ENCODE data around the gene MYO16. TPM values are rescaled to one million over a fixed set of nuclear protein-coding genes. Genes with fewer than 3 reads are reported as not detected.

MYO16 gene
- 0.04 TPM for total RNA-seq

DNA sequence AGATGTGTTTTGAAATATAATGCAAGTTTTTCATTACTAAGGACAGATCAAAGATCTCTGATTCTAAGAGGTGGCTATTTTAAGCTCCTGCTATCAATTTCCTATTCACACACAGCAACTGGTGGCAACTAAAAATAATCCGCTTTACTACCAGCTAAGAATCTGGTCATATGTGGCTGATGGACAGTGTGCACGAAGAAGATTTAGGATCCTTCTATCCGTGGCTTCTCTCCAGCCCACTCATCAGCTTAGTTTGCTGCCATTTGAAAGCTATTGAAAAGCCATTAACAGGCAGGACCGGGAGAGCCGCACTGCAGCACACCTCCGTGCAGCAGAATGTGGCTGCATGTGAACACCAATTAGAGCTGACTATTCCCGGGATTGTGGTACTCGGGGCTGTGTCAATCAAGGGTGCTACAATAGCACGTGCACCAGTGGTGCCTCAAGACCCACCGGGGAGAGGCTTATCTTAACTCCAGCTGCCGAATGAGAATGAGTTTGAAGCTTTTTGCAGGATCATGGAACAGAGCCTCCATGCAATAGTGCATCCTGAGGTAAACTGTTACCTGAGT, at the start of gene MYO16:
Gene MYO16, plus strand, starts transcription at position 431 of the 572 bp plus-strand sequence. CDS start 234 bp downstream, outside the sequence.
- no peak for ATAC-seq

DNA sequence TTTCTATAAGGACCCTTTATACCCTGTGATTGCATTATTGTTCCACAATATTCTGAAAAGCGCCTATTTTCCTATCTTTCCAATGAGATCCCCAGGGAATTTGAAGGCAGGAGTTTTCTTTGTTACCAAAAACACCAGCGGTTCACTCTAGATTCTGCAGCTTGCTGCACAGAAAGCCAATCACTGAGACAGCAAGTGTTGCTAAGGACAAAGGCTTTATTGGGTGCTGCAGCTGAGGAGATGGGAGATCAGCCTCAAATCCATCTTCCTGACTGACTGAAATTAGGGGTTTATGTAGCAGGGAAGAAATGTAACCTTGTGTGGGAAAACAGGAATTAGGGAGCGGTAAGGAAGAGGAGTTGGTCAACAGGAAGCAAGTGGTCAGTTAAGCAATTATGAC, 42.6 kb upstream of the MYO16 start:
- ATAC-seq, result no peak

GRCh38 chr13:108588516-108588915, 40.9 kb upstream of the MYO16 start:
- ATAC-seq, result no peak

GRCh38 chr13:108594153-108594552, 35.3 kb upstream of the MYO16 start:
- ATAC-seq, result no peak

DNA sequence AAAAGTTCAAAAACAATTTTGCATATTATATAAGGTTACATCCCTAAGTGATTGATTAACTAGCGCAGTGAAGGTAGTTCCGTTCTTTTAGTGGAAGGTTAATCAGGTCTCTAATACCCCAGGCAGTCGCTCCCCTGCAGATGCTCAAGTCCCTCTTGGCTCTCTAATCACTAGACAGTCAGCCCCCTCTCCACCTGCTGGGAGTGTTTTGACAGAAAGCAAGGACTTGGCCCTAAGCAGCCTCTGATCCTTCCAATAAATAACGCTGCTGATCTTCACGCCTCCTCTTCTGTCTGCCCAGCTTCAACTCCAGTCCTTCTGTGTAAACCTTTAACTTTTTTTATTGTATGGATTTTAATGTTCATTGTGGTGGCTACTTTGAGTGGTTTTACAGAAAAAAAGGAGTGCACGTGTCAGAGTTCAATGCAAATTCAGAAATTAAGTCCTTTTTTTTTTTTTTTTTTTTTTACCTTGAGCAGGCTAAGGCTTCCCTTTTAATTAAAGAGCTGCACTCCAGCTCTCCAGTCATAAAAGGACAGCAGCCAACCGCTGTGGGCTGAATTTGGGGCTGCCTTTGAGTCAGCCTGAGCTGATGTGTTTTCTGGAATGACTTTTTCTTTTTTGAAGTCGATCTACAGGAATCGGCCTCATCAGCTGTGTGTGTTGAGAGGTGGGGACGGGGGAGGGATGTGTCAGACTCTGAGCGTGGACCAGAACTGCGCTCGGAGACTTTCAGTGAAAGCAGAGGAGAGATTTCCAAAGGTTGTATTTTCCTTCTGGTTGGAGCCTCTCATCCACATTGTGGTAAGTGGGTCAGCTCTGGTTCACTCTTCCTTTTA, 33.8 kb upstream of the MYO16 start:
- no peak for ATAC-seq

GRCh38 chr13:108597943-108598342, 31.5 kb upstream of the MYO16 start:
- ATAC-seq, result no peak

- ATAC-seq, result no peak
Measured at GRCh38 chr13:108606424-108606823, 23.0 kb upstream of the MYO16 start.

- no peak for ATAC-seq
Measured at GRCh38 chr13:108609353-108609752, 20.1 kb upstream of the MYO16 start.

DNA sequence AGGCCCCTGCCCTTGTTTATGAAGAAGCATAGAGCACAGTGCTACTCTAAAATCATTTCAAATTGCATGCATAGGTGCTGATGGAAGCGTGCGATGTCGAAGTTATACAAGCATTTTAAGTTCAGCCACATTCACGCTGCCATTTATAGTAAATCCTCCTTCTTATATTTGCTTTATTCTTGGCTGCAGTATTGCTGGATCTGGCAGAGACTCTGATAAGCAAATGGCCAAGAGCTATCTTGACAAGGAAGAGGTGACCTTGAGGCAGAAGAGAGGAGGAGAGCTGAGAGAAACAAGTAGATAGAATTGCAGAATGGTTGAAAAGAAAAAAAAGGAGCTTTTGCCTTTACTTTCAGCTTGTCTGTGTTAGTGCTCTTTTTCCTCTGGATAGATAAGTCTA, 18.9 kb upstream of the MYO16 start:
- no peak for ATAC-seq

DNA sequence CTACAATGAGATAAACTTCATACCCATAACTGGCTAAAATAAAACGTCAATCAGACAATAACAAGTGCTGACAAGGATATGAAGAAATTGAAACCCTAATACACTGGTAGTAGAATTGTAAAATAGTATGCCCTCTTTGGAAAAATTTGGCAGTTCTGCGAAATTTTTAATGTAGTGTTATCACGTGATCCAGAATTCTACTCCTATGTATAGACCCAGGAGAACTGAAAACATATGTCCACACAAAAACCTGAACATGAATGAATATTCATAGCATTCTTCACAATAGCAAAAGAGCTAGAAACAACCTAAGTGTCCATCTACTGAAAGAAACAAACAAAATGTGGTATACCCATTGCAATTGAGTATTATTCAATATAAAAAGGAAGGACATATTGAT, 14.2 kb upstream of the MYO16 start:
- no peak for ATAC-seq

- no peak for ATAC-seq
Measured at GRCh38 chr13:108618233-108618632, 11.2 kb upstream of the MYO16 start.

DNA sequence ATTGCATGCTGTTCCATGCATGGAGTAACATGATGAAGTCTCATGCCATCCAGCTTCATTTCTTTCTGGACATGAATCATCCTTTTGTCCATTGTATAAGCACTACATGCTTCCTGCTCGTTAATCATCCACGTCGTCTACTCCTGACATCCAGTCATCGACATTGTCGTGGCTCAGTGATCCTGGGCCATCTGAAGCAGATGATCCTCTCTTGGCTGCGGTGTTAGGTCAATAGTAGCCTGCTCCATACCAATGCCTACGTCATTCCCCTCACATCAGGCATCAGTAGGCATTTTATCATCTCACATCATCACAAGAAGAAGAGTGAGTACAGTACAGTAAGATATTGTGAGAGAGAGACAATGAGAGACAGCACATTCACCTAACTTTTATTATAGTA, 7.9 kb upstream of the MYO16 start:
- ATAC-seq, result no peak

GRCh38 chr13:108624108-108624507, 5.3 kb upstream of the MYO16 start:
- no peak for ATAC-seq

- no peak for ATAC-seq
Measured at GRCh38 chr13:108624979-108625378, 4.4 kb upstream of the MYO16 start.

- ATAC-seq, result no peak
Measured at GRCh38 chr13:108629988-108630387, 577 bp downstream of the MYO16 start.

DNA sequence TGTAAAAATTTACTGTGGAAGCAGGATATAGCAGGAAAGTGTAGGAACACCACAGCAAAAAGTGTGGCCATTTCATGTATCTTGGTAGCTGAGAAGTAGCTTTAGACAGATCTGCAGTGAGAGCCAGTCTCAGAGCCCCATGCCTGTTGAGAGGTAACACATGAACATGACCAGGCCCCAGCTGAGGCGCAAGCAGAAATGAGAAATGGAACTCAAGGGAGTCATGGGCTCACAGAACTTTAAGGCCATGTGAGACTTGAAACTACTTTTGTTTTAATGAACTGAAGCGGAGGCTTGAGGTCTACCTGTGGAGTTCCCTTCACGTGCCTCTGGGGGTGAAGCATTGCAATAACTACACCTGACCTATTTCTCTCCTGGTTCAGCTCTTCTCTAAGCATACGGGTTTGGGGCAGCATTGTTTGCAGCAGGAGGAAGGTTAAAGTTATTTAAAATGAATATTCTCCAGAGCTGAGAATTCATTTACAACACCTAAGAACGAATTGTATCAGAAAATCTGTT, 3.3 kb downstream of the MYO16 start:
- no peak for ATAC-seq

DNA sequence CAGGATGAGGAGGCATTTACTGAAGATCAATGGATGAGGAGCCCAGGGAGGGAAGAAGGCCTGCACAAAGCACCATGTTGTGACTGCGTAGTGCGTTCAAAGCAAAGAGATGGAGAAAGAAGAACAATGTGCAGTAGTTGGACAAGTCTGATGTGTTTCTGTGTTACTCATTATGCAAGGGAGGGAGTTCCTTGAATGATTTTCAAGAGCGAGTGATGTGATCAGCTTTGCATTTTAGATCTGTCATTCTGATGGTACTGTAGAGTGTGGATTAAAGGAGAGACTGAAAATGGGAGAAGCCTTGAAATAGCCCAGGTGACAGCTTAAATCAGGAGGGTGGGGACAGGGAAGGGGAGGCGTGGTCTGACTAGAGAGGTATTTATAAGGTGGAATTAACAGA, 9.5 kb downstream of the MYO16 start:
- ATAC-seq, result no peak

DNA sequence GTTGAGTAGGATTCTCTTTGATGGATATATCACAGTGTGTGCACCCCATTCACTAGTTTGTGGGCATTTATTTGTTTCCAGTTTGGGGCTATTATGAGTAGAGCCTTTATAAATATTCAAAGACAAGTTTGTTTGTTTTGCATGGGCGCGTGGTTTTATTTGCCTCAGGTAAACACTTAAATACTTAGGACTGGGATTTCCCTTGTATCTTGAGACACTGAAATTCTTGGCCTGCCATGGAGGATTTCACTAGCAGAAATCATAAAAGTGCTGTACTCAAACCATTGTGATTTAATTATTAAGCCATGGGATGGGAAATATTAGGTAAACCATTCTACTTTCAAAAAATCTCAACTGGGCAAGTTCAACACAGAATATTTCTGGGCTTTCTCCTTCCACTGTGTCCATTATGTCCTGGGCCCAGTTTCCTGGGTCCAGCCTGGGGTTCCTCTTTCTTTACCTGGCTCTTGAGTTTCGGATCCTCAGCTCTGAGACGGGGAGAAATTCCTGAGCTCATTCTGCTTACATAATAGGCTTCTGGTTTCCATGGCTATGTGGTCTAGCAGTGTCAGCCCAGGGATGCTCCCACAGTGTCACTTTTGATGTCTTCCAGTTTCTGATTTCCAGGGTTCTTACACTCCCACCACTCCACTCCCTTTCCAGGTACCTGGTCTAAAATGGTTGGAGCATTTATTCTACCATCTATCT, 14.4 kb downstream of the MYO16 start:
- ATAC-seq, result no peak

DNA sequence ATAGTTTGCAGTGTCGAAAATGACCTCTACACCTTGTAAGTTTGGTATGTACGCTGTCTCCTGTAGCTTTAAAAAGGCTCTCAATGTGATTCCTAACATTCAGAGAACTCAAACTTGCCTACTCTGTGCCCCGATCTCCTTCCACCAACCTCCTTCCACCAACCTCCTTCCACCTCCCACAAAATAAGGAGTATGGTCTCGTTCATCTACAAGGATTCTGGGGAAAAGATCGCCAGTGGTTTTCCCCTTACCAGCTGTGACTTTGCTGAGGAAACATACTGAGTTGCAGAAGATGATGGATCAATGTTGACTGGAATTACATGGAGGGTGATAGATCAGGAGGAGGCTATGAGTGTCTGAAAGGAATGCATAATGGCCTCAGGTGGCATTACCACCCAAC, 16.0 kb downstream of the MYO16 start:
- no peak for ATAC-seq

- no peak for ATAC-seq
Measured at GRCh38 chr13:108650271-108650670, 20.9 kb downstream of the MYO16 start.

DNA sequence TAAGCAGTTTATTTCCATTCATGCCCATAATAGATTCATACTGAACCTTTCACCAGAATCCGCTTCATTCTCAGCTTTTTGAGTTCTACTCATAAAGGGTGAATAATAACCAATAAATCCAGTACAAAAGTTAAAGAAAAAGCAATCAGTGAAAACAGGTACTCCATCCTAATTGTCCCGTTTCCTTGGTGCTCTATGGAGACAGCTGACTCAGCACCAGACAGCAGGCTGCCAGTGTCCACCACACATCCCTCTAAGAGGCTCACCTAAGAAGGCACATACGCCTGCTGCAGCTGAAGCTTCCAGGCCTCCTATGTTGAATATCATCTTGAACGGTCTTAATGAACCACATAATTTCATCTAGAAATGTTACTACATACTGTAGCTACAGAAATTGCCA, 27.3 kb downstream of the MYO16 start:
- ATAC-seq, result no peak

GRCh38 chr13:108657519-108657918, 28.1 kb downstream of the MYO16 start:
- no peak for ATAC-seq

DNA sequence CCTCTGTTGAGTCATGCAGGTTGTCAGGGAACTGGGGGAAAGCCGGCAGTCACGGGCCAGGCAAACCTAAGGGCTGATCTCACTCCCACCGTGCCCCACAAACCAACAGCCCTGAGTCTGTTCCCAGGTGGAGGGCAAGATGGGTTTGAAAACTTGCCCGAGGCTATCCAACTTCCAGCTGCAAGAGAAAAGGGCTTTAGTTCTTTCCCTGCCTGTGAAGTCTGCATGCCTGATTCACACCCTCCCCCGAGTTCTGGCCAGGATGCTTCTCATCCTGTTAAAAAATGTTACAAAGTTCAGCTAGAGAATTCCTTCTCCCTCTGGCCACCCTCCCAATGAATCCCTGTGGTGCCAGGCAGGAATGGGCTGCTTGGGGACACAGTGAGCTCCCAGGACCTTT, 33.1 kb downstream of the MYO16 start:
- no peak for ATAC-seq

- no peak for ATAC-seq
Measured at GRCh38 chr13:108663710-108664109, 34.3 kb downstream of the MYO16 start.
